Renal cortical epithelial cell (primary cell): ENCODE data around the gene HES1. TPM values are rescaled to one million over a fixed set of nuclear protein-coding genes. Genes with fewer than 3 reads are reported as not detected.

ENCODE experiments used
- total RNA-seq: library from RNA; depleted of rRNA; stranded (reverse); fragments of >200 nt; gene quantifications from 2 replicates; pipeline ENCODE4 v1.2.3, GENCODE V29; 2014

Gene HES1
- total RNA-seq, 1 donor from 2014 or later: 18.6 TPM

Other genes with a start within 250 kb of the HES1 start
- gene CPN2, start 215.2 kb downstream of the HES1 start, total RNA-seq: 0.05 TPM in 1 of 2 replicates, not detected in the other
- gene LRRC15, start 233.6 kb downstream of the HES1 start, total RNA-seq: not detected in 2 replicates